HG02759 (cell line): ENCODE results near the gene METTL21A.

Source experiments
- ATAC-seq: cut with Tn5 transposase; IDR thresholded peaks from one replicate; pipeline ENCODE4 v1.9.1; 2021; ENCODE audit warnings: mild to moderate bottlenecking, moderate library complexity; ENCODE audit not compliant: unreplicated experiment

METTL21A gene

DNA sequence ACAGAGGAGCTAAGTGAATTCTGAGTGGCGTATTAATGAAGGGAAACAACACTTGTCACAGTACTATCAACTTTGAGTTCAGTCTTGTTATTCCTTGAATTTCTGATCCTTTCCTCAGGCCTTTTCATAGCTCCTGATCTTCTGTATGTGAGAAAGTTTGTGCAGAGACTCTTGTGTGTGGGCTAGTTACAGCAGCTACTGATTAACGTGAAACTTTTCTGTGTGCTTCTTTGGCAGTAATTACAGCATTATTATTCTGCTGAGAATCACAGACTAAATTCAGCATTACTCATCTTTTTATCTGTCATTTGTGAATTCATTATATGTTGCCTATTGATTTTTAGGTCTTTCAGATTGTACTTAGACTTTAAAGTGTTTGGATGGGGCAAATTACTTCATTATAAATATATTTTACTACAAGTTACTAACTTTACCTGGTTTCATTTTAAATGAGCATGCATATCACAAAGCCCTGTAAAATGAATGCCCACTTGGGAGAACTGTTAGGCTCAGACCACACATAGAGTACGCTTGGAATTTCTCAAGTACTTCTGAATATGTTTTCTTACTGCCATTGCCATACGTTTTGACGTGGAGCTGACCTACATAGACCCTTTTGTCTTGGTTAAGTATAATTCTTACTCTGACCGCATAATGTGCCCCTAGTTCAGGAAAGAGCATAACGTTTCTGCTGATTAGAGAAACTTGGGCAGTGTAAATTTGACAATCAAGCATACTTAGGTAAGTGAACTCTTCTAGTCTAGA, 59.3 kb downstream of the METTL21A start:
- no peak for ATAC-seq
